ENCODE data around the gene ESRP2.

ESRP2 gene

DNA sequence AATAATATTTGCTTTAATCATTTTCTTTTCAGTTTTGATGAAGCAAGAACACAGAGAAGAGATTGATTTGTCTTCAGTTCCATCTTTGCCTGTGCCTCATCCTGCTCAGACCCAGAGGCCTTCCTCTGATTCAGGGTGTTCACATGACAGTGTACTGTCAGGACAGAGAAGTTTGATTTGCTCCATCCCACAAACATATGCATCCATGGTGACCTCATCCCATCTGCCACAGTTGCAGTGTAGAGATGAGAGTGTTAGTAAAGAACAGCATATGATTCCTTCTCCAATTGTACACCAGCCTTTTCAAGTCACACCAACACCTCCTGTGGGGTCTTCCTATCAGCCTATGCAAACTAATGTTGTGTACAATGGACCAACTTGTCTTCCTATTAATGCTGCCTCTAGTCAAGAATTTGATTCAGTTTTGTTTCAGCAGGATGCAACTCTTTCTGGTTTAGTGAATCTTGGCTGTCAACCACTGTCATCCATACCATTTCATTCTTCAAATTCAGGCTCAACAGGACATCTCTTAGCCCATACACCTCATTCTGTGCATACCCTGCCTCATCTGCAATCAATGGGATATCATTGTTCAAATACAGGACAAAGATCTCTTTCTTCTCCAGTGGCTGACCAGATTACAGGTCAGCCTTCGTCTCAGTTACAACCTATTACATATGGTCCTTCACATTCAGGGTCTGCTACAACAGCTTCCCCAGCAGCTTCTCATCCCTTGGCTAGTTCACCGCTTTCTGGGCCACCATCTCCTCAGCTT lies 45.0 kb downstream of the ESRP2 start:
- peaks cover 65% of the 10 kb centered on the region for H3K36me3 ChIP-seq
- H3K4me1 ChIP-seq (ENCODE audit: control insufficient read depth in 1 of 2, insufficient read depth in 1 of 2, low read depth in 1 of 2, low read length in 1 of 2), result no peaks in the 10 kb centered on the region
- no peaks in the 10 kb centered on the region for H3K27me3 ChIP-seq
- no peaks in the 10 kb centered on the region for H3K9me3 ChIP-seq
- no peak overlapping the region for H3K27ac ChIP-seq
- H3K4me3 ChIP-seq (ENCODE audit: low read depth in 1 of 2, low read length in 1 of 2), result no peak overlapping the region
- TF ChIP-seq, protein P1, sequence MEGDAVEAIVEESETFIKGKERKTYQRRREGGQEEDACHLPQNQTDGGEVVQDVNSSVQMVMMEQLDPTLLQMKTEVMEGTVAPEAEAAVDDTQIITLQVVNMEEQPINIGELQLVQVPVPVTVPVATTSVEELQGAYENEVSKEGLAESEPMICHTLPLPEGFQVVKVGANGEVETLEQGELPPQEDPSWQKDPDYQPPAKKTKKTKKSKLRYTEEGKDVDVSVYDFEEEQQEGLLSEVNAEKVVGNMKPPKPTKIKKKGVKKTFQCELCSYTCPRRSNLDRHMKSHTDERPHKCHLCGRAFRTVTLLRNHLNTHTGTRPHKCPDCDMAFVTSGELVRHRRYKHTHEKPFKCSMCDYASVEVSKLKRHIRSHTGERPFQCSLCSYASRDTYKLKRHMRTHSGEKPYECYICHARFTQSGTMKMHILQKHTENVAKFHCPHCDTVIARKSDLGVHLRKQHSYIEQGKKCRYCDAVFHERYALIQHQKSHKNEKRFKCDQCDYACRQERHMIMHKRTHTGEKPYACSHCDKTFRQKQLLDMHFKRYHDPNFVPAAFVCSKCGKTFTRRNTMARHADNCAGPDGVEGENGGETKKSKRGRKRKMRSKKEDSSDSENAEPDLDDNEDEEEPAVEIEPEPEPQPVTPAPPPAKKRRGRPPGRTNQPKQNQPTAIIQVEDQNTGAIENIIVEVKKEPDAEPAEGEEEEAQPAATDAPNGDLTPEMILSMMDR (IDR thresholded peaks at IDR 0.05), result no peak

GRCh38 chr16:68190081-68190480 lies 45.8 kb downstream of the ESRP2 start:
- TF ChIP-seq, protein P1 (IDR thresholded peaks at IDR 0.05), result no peak
- peak overlapping the region; percentile 58 for H3K27ac ChIP-seq
- no peaks in the 10 kb centered on the region for H3K27me3 ChIP-seq
- no peaks in the 10 kb centered on the region for H3K9me3 ChIP-seq
- no peaks in the 10 kb centered on the region for H3K4me1 ChIP-seq (ENCODE audit: control insufficient read depth in 1 of 2, insufficient read depth in 1 of 2, low read depth in 1 of 2, low read length in 1 of 2)
- no peak overlapping the region for H3K4me3 ChIP-seq (ENCODE audit: low read depth in 1 of 2, low read length in 1 of 2)
- H3K36me3 ChIP-seq, result peaks cover 73% of the 10 kb centered on the region

DNA sequence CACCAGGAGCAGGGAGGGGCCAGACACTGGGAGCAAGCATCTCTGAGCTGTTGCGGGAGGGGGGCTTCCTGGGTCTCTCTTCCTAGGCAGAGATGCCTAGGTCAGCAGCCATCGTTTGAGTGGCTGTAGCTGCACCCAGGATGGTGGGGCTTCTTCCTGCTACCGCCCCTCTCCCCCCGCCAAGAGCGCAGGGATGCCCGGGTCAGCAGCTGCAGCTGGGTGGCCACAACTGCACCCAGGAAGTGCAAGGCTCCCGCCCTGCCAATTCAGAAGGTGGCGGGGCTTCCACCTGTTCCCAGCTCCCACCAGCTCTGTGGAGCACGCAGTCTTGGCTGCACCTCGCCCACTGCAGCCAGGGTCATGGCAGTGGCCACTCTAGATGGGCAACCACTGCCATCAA lies 47.8 kb downstream of the ESRP2 start:
- Histone ChIP-seq H3K27ac (no peak overlapping the region), H3K4me3 (ENCODE audit: low read depth in 1 of 2, low read length in 1 of 2) (no peak overlapping the region), H3K27me3 (no peaks in the 10 kb centered on the region), H3K36me3 (peaks cover 80% of the 10 kb centered on the region), H3K4me1 (ENCODE audit: control insufficient read depth in 1 of 2, insufficient read depth in 1 of 2, low read depth in 1 of 2, low read length in 1 of 2) (no peaks in the 10 kb centered on the region), H3K9me3 (no peaks in the 10 kb centered on the region)
- TF ChIP-seq, protein P1 (IDR thresholded peaks at IDR 0.05), result no peak

- Histone ChIP-seq H3K9me3 (no peaks in the 10 kb centered on the region), H3K4me3 (ENCODE audit: low read depth in 1 of 2, low read length in 1 of 2) (no peak overlapping the region), H3K36me3 (peaks cover 80% of the 10 kb centered on the region), H3K4me1 (ENCODE audit: control insufficient read depth in 1 of 2, insufficient read depth in 1 of 2, low read depth in 1 of 2, low read length in 1 of 2) (no peaks in the 10 kb centered on the region), H3K27me3 (no peaks in the 10 kb centered on the region), H3K27ac (no peak overlapping the region)
- TF ChIP-seq, protein P1 (IDR thresholded peaks at IDR 0.05), result no peak
These were observed 48.4 kb downstream of the ESRP2 start for GRCh38 chr16:68187505-68187904.

GRCh38 chr16:68186877-68187276 lies 49.0 kb downstream of the ESRP2 start:
- H3K4me1 ChIP-seq (ENCODE audit: control insufficient read depth in 1 of 2, insufficient read depth in 1 of 2, low read depth in 1 of 2, low read length in 1 of 2), result no peaks in the 10 kb centered on the region
- TF ChIP-seq, protein P1 (IDR thresholded peaks at IDR 0.05), result no peak
- no peaks in the 10 kb centered on the region for H3K27me3 ChIP-seq
- H3K9me3 ChIP-seq, result no peaks in the 10 kb centered on the region
- peaks cover 83% of the 10 kb centered on the region for H3K36me3 ChIP-seq
- H3K27ac ChIP-seq, result no peak overlapping the region
- no peak overlapping the region for H3K4me3 ChIP-seq (ENCODE audit: low read depth in 1 of 2, low read length in 1 of 2)

Measured in neutrophil (primary cell).